Upper lobe of right lung (tissue), 1 donor: ENCODE measurements around the gene HTR3A. TPM values are rescaled to one million over a fixed set of nuclear protein-coding genes. Genes with fewer than 3 reads are reported as not detected.

Experiments used
- ATAC-seq: fragments of 200-7000 bp; cut with Tn5 transposase; one replicate; pipeline ENCODE4 v1.9.1; 2020; ENCODE audit warnings: mild to moderate bottlenecking, moderate library complexity
- DNase-seq: peaks from one replicate; pipeline ENCODE4 v3.0.0-alpha.2; 2020
- H3K27ac ChIP-seq: fragments of 200-600 bp; one replicate; pipeline ENCODE4 v1.8.0; 2022
- H3K27me3 ChIP-seq: fragments of 200-600 bp; one replicate; pipeline ENCODE4 v1.8.0; 2022; ENCODE audit warnings: mild to moderate bottlenecking
- H3K36me3 ChIP-seq: fragments of 200-600 bp; one replicate; pipeline ENCODE4 v1.8.0; 2022
- H3K4me1 ChIP-seq: fragments of 200-600 bp; one replicate; pipeline ENCODE4 v1.8.0; 2022
- H3K4me3 ChIP-seq: fragments of 200-600 bp; one replicate; pipeline ENCODE4 v1.8.0; 2022; ENCODE audit warnings: mild to moderate bottlenecking
- H3K9me3 ChIP-seq: fragments of 200-600 bp; one replicate; pipeline ENCODE4 v1.8.0; 2022
- CTCF ChIP-seq: fragments of 200-600 bp; IDR thresholded peaks from one replicate; pipeline ENCODE4 v1.8.0; 2022; ENCODE audit warnings: antibody characterized with exemption
- intact Hi-C: fragments of 100-400 bp; cut with DNase I; formaldehyde crosslinking; loops from one replicate; pipeline ENCODE4 v1.11.0; 2022
- total RNA-seq: library from RNA; stranded (reverse); fragmentation: NEBNext Ultra II Directional; extraction: Animal tissue kit (Norgen Biotek cat#: 25700); gene quantifications from one replicate; pipeline ENCODE4 v1.2.1, GENCODE V29; 2021
- donor health status: DM: no; HTN: yes; CAD: no; lungs with severe emphysema.

HTR3A gene
- total RNA-seq, 1 donor from 2014 or later: not detected

- H3K36me3 ChIP-seq: no peaks in the 10 kb centered on the region
- intact Hi-C loops: no loop called here
- no peaks in the 10 kb centered on the region for H3K4me1 ChIP-seq
- no peaks in the 10 kb centered on the region for H3K27me3 ChIP-seq
- no peak overlapping the region for H3K27ac ChIP-seq
- no peak overlapping the region for H3K4me3 ChIP-seq
- no peak for ATAC-seq
- no peak for TF ChIP-seq CTCF
- no peak for DNase-seq
- H3K9me3 ChIP-seq: no peaks in the 10 kb centered on the region
These were observed 7.5 kb upstream of the HTR3A start for GRCh38 chr11:113967361-113967760.

GRCh38 chr11:113971506-113972195 lies 3.3 kb upstream of the HTR3A start:
- DNase-seq (no peak), ATAC-seq (no peak)
- Histone ChIP-seq H3K27ac (no peak overlapping the region), H3K4me1 (peaks cover 7% of the 10 kb centered on the region), H3K4me3 (no peak overlapping the region), H3K27me3 (no peaks in the 10 kb centered on the region), H3K36me3 (no peaks in the 10 kb centered on the region), H3K9me3 (no peaks in the 10 kb centered on the region)
- intact Hi-C loops: no loop called here
- TF ChIP-seq CTCF: no peak

- H3K36me3 ChIP-seq: no peaks in the 10 kb centered on the region
- ATAC-seq (no peak), DNase-seq (no peak)
- no peak for TF ChIP-seq CTCF
- H3K4me3 ChIP-seq: no peak overlapping the region
- no peaks in the 10 kb centered on the region for H3K9me3 ChIP-seq
- intact Hi-C loops: no loop called here
- H3K27ac ChIP-seq: no peak overlapping the region
- peaks cover 7% of the 10 kb centered on the region for H3K4me1 ChIP-seq
- peaks cover 12% of the 10 kb centered on the region for H3K27me3 ChIP-seq
These were observed 2.2 kb downstream of the HTR3A start for GRCh38 chr11:113977071-113977490.

GRCh38 chr11:113977701-113978100 lies 2.8 kb downstream of the HTR3A start:
- ATAC-seq (no peak), DNase-seq (no peak)
- Histone ChIP-seq H3K4me3 (no peak overlapping the region), H3K9me3 (no peaks in the 10 kb centered on the region), H3K36me3 (no peaks in the 10 kb centered on the region), H3K27ac (no peak overlapping the region), H3K27me3 (peaks cover 12% of the 10 kb centered on the region), H3K4me1 (peaks cover 7% of the 10 kb centered on the region)
- intact Hi-C loops: no loop called here
- no peak for TF ChIP-seq CTCF

- H3K4me3 ChIP-seq: no peak overlapping the region
- peaks cover 7% of the 10 kb centered on the region for H3K4me1 ChIP-seq
- no peaks in the 10 kb centered on the region for H3K36me3 ChIP-seq
- no peak overlapping the region for H3K27ac ChIP-seq
- no peaks in the 10 kb centered on the region for H3K9me3 ChIP-seq
- intact Hi-C loops: no loop called here
- DNase-seq (no peak), ATAC-seq (no peak)
- H3K27me3 ChIP-seq: peaks cover 12% of the 10 kb centered on the region
- TF ChIP-seq CTCF: no peak
These were observed 4.5 kb downstream of the HTR3A start for GRCh38 chr11:113979431-113979830.

- DNase-seq: no peak
- TF ChIP-seq CTCF: no peak
- H3K4me1 ChIP-seq: no peaks in the 10 kb centered on the region
- H3K9me3 ChIP-seq: no peaks in the 10 kb centered on the region
- intact Hi-C loops: no loop called here
- H3K27me3 ChIP-seq: peaks cover 12% of the 10 kb centered on the region
- no peak for ATAC-seq
- H3K27ac ChIP-seq: no peak overlapping the region
- no peaks in the 10 kb centered on the region for H3K36me3 ChIP-seq
- no peak overlapping the region for H3K4me3 ChIP-seq
These were observed 5.9 kb downstream of the HTR3A start for GRCh38 chr11:113980785-113981184.
